HUDEP-2 (cell line): ENCODE data around the gene ITGA11.

Source experiments
- DNase-seq, 76 experiments: peaks; one replicate each; lab custom pipeline; 2025; ENCODE audit not compliant: unreplicated experiment in 76 of 76; lab: John Stamatoyannopoulos, UW

ITGA11 gene

DNA sequence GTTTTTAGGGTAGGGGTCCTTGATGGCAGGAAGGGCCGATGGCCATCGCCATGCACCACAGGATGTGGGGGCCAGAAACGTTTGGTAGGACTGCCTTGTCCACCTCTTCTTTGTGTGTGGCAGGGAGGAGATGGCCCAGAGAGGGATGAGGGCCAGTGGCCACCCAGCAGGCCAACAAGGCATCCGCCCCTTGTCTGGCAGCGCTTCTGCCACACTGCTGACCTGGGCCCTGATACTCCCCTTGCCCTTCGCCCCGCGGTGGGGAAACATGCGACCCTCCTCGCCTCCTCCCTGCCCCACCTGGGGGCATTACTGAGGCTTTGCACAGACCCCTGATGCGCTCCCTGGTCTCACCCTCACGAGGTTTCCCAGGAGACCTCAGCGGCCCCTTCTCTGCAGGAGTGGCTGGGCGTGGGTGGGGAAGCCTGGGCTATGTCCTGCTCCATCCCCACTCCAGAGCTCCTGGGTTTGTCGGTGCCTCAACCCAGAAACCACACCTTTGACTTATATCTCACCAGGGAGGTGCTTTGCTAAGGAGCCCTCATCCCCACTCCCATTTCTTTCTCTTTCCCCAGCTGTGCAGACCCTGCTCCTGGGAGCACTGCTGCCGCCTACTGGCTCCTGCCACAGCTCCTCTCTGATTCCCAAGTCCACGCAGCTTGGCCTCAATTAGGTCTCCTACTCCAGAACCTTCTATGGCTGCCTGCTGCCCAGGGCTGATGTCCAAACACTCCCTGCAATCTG lies 115.7 kb downstream of the ITGA11 start:
- peak in 4 of 76 experiments; percentile 3 to 17 (median 7) for DNase-seq

DNA sequence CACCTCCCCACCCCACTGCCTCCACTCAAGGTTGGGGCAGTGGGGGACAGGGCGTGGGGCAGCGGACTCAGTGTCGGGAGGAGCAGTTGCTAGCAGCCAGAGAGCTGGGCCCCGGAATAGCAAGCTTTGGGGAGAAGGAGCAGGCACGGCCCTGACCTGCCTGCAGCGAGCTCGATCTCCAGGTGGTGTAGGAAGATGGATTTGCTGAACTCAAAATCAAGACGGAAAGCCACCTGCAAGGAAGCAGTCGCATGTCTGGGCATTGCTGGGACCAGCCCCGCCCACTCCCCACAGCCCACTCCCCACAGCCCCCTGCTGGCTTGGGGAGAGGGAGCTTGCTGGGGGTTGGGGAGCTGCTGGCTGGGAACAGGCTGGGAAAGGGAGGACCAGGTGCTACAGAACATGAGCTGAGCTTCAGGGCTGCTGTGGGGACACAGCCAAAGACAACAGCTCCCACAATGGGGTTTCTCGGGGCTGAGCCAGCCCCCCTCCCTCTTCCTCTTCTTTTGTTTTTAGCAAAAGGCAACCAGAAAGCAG lies 116.4 kb downstream of the ITGA11 start:
- no peak for DNase-seq

DNA sequence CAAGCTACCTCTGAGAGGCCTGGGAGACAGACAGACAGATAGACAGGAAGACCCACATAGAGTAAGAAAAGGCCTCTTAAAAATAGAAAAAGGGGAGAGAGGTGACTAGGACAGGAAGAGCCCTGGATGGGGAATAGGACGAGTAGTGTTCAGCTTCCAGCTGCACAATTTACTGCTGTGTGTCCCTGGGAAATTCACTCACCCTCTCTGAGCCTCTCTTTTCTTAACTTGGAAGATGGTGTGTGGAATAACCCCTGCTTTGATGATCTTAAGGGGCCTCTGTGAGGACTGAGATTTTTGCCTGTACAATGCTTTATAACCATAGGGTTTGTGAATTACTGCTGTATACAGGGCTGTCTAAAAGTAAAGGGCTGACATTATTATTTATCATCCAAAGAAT lies 116.9 kb downstream of the ITGA11 start:
- no peak for DNase-seq

DNA sequence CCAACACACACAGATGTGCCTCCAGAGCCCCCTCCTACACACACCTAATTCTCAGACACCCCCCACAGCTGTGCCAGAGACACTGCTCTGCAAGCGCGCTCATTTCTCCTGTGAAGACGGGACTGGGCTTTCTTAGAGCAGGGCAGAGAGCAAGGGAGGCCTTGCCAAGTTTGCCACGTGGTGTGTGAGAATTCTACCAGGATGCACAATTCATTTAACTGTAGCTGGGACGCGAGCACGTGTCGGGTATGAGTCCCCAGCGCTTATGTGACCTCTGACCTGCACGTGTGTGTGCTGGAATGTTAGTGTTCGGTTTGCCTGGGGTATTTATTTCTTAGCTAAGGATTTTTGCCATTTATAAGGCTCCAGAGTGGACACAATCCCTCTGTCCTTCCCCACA lies 117.4 kb downstream of the ITGA11 start:
- DNase-seq = no peak

DNA sequence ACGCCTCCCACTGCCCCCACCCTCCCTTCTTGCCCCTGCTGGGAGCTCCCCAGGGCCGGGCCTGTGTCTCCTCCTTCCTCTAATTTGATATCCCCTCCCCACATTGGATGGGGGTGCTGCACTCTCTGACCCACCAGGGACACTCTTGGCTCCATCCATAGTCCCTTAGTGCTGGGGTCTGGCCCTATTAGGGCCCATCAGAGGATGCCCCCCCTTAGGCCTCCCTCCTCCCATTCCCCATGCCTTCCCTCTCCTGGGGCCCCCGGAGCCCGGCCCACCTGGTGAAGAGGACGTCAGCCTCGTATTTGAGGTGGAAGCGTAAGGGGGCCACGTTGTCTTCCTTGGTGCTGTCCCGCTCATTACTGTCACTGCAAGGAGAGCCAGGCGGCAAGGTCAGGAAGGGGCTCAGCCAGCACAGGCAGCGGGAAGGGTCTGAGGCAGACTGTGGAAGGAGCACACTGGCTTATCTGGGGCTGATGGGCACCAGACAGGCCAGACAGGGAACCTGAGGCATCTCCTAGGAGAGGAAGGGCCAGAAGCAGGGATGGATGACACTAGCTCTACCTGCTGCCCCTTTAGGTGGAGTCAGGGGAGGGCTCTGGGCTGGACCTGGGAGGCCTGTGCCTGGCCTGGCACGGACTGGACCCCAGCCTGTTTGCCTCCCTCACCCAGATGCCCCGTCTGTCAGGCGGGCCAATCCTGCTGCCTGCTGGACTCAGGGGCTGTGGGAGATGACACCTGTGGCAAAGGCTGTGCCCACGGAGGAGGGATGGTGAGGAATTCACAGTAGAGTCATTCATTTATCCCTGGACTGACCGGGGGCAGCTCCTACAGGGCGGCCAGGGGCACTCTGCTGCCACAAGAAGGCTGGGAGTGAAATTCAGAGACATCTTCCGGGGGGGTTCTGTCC lies 118.2 kb downstream of the ITGA11 start:
- DNase-seq = no peak

DNA sequence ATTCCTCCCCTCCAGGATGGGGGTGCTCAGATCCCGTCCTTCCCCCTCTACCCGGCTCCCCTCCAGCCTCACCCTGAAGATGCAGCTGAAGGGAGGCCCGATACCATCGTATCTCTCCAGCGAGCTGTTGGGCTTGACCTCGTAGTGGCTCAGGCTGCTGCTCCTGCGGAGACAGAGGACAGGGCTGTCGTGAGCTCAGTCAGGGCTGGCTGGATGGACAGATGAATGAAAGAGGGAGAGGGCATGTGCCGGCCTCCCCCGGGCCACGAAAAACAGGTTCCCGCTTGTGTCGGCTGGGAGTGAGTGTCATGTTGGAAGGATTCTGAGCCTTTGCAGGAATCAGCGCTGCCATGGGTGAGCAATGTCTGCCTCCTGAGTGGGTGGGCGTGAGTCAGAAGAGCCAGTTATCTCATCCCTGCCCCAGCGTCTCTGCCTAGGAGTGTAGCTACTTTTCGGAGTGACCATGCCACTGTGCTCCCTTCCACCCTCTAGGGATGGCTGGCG lies 119.2 kb downstream of the ITGA11 start:
- DNase-seq = no peak

DNA sequence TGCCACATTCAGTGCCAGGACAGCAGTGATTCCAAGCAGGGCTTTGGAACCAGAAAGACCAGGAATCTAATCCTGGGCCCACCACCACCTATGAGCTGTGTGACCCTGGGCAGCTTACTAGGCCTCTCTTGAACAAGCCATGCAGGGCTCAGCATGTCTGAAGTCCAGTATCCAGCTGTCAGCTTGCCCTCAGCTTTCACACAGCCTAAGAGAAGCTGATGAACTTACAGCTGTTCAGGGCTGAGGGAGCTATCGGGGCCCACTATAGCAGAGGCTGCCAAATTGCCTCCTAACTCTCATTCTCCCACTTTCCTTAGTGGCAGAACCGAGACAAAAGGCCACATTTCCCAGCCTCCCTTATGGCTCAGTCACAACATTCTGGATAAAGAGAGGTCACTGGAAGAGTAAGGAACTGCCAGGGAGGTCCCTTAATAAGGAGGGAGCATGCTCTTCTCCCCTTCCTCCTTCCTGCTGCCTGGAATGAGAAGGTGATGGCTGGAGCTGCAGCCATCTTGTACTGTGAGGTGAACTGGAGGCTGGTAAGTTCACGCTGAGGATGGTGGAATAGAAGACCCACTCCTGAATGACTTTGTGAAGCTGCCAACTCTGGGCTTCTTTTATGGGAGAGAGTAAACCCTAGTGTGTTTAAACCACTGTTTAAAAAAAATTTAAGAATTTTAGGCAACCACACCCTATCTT lies 120.0 kb downstream of the ITGA11 start:
- DNase-seq = no peak

DNA sequence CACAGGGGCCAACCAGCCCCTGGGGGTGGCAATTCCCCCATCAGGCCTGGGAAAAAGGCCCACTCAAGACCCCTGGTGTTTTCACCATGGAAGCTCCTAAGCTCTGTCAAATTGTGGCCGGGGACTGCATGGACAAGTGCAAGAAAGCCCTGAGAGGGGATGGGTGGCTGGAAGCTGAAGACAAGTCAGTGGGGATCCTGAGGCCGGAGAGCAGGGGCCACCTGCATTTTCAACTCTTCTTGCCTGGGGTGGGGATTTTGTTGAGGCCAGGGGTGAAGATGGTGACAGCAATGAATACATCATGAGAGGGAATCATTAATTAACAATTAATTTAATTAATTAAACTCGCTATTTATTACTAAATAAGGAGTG lies 120.5 kb downstream of the ITGA11 start:
- DNase-seq = no peak

DNA sequence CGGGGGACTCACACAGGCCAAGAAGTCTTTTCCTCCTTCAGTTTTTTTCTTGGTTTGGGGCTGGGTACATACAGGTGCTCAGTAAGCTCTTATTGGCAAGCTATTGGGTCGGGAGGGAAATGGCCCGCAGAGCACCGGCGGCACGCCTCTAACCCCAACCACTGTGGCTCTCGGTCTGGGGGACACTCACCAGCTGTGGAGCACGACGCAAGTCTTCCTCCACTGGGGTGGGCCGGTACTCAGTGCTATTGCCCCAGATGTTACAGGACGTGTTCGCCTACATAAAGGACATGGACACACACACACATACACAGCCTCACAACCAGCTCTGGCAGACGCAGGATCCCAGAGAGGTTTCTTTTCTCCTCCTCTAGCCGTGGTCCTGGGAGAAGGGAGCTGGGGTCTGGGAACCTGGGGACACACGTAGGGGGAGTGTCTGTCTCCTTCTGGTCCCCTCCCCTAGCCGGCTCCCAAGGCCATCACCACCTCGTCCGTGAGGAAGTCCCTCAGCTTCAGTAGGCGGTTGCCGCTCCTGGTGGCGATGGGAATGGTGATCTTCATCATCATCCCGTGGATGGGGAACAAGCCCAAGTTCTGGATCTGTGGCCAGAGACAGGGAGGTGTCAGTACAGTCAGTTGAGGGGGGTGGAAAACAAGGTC lies 121.0 kb downstream of the ITGA11 start:
- no peak for DNase-seq

DNA sequence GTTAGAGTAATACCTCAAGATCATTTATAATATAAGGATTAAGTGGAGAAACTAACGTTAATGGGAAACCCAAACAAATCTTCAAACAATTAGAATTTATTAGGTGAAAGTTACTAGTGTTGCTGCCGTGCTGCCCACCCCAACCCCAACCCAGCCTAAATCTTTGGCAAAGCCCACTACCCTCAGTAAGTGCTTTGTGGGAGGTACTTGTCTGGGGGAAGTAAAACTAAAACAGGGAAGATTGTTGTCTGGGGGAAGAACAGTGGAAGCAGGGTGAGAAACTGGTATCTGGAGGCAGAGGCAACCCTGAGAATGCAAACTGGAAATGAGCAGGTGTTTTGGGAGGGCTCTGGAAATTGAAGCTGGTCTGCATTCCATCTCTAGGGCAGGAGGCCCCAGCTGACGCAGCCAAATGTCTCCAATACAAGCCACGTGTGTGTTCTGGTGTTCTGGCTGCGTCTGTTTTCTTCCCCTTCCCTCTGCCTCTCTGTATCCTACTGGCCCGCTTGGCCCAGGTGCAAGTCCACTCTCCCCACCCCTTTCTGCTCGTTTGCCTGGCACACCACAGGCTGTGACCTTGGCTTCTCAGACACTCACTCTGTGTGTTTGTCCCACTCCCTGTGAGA lies 121.7 kb downstream of the ITGA11 start:
- no peak for DNase-seq

DNA sequence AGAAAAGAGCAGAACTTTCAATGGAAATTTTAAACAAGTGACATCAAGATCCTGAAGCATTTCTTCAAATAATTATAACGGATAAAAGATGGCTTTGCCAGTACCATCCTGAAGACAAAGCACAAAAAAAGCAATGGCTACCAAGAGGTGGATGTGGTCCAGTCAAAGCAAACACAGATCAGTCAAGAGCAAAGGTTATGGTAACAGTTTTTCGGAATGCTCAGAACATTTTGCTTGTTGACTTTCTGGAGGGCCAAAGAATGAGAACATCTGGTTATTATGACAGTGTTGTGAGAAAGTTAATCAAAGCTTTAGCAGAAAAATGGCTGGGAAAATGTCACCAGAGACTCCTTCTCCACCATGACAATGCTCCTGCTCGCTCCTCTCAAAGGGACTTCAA lies 122.9 kb downstream of the ITGA11 start:
- DNase-seq = no peak

DNA sequence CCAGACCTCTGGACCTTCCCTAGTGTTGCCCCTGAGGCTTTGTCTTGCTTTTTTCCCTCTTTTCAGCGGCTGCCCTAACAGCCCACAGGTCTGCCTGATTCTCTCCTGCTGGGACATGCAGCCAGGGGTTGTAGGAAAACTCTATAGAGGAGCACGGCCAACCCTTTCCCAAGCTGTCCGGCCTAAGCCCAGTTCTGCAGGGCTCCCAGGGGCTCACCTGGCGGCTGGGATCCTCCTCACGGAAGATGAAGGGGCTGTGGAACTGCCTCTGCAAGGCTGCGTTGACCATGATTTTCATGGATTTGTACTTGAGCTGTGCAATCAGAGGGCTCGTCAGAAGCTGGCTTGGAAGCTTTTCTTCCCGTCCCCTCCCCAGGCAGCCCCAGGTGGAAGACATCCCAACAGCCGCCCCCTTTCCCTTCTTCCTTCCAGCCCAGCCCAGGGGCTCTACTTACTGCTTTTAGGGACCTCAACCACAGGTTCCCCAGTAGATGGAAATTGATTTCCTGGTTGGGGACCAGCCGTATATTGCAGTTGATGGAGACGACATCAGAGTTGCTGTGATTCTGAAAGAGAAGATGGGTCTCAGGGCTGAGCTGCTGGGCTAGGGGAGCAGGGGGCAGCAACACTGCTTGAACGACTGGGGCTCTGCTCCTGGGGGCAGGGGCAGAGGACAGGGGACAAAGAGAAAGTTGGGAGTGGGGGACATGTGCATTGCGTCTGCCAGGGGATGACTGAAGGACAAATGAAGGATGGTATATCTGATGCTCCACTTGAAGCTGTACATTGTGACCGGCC lies 124.6 kb downstream of the ITGA11 start:
- DNase-seq = no peak

DNA sequence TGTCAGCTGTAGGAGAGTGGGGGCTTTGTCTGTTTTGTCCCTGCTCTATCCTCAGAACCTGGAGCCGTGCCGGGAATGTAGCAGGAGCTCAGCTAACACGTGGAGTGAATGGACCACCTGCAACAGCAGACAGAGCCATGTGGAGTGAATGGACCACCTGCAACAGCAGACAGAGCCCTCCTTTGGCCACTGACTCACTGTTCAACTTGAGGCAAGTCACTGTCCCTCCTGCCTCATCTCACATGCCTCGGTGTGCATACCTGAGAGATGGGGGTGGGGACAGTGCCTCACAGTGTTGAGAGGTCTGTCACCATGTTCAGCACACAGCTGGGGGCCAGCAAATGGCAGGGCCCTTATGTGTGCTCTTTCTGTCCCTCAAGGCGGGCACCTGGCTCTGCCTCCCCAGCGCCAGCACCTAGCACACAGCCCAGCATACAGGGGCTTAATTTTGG lies 126.5 kb downstream of the ITGA11 start:
- DNase-seq = no peak

DNA sequence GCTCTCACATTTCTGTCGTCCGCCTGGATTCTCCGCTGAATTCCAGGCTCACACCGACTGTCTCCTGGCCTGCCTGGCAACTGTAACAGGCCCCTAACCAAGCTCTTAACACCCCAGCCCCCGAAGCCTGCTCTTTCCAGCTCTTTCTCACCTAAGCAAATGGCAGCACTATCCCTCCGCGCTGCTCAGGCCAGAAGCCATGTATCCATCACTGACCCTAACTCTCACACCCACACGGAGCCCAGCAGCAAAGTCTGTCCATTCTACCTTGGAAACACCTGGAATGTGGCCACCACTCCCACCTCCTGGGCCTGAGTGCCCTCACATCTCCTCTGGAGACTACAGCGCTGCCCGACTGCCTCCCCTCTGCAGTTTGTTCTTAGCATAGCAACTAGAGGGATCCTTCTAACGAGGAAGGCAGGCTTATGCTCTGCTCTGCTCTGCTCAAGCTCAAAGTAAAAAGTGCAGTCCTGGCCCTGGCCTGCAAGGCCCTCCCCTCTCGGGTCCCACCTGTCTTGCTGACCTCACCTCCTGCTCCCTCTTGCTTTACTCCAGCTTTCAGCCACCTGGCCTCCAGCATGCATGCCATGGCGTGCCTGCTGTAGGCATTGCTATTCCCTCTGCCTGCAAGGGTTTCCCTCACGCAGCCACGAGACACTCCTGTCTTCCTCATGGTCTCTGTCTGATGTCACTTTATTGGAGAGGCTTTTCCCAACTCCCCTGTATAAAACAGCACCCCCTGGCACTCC lies 127.2 kb downstream of the ITGA11 start:
- DNase-seq = no peak

DNA sequence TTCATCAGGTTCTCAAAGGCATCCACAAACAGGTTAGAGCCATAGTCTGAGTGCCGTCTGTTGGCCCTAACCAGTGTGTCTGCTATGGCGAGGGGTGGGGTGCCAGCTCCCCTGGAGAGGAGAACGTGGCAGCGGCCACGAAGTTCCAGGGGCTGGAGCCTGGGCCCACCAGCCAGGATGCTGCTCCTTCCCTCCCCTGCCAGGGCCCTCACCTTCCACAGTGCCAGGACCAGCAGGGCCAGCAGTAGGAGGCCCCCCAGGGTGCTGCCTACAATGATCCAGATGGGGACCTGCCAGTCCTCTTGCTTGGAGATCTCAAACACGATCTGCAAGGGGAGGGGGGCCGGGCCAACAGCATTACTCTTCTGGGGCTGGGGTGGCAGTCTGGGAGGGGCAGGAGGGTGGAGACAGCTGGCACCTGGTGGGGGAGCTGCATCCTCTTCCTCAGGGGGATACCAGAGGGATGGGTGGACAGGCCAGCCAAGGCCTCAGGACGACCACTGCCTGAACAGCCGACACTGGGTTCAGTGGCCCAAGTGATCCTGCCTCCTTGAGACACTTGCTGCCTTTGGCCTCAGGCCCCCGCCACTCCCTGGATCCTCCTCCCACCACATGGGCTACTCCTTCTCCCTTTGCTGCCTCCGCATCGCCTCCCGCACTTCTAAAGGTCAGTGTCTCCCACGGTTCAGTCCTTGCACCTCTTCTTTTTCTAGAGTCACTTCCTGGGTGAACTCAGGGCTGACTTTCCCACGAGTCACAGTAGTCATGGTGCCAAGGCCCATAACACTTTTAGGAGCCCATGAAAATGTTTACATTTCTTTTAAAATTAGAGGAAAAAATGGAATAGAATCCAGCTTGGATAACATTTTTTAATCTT lies 128.2 kb downstream of the ITGA11 start:
- no peak for DNase-seq

DNA sequence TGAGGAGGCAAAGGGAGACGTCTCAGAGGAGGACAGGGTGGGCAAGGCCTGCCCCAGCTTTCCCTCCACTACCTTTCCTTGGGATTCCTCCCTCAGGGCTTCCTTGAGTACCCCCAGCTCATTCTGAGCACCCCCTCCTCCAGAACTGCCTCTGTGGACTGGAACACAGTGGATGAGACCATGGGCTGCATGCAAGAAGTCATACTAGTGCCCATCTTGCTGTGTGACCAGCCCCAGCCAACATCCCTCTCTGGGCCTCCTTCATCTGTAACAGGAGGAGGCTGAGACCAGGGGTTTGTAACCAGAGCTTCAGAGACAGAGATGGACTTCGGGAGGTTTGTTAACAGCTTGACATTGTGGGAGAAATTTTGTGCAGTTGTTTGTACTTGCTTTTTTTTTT lies 128.8 kb downstream of the ITGA11 start:
- no peak for DNase-seq

DNA sequence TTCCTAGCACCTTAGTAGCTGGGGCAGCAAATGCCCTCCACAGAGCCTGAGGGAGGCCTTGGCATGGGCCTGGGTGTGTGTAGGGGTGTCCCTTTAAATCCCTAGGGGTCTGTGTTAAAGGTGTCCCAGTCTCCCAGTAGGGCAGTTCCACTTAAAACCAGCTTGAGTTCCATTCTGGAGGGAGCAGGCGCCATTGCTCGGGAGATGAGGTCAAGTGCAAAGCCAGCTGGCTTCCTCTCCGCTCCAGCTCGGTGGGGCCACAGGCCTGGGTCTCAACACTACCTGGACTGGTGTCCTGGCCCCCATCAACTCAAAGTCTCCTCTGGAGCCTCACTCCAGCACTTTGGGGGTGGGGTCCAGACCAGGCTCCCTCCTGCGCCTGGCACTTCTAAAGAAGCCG lies 129.2 kb downstream of the ITGA11 start:
- no peak for DNase-seq
